WTC11 (cell line): Measurements from ENCODE around the gene CPSF2. TPM values are rescaled to one million over a fixed set of nuclear protein-coding genes. Genes with fewer than 3 reads are reported as not detected.

Source experiments
- ATAC-seq: fragments of 200-7000 bp; cut with Tn5 transposase; 2 replicates; pipeline ENCODE4 v1.10.0; 2021; ENCODE audit warnings: mild to moderate bottlenecking, moderate library complexity
- CTCF ChIA-PET: fragments of 300-600 bp; sonication (Branson Sonifier 250); formaldehyde crosslinking; loops from one replicate; lab custom pipeline; 2021; ENCODE audit warnings: antibody characterized with exemption; lab: Charles Lee
- POLR2A ChIA-PET: fragments of 350-600 bp; sonication (Branson Sonifier 250); formaldehyde crosslinking; loops from one replicate; lab custom pipeline; 2021; ENCODE audit warnings: antibody characterized with exemption; lab: Charles Lee
- DNase-seq: peaks from one replicate; pipeline ENCODE4 v3.0.0; 2021; ENCODE audit warnings: low spot score
- H3K27ac Mint-ChIP-seq: 2 replicates; pipeline ENCODE4 v1.8.0; 2021; ENCODE audit warnings: mixed read lengths
- H3K27me3 Mint-ChIP-seq: 2 replicates; pipeline ENCODE4 v1.8.0; 2021; ENCODE audit warnings: low read depth, mild to moderate bottlenecking, moderate library complexity, mixed read lengths
- H3K36me3 Mint-ChIP-seq: 2 replicates; pipeline ENCODE4 v1.8.0; 2021; ENCODE audit warnings: mixed read lengths
- H3K4me1 Mint-ChIP-seq: 2 replicates; pipeline ENCODE4 v1.8.0; 2022; ENCODE audit warnings: mixed read lengths
- H3K4me3 Mint-ChIP-seq: 2 replicates; pipeline ENCODE4 v1.8.0; 2021; ENCODE audit warnings: mild to moderate bottlenecking, moderate library complexity, mixed read lengths
- H3K9me3 Mint-ChIP-seq: 2 replicates; pipeline ENCODE4 v1.8.0; 2021; ENCODE audit warnings: mixed read lengths
- FOXP1 ChIP-seq: sonication (generic); formaldehyde crosslinking; IDR thresholded peaks from 2 replicates; pipeline ENCODE4 v1.8.0; 2022; ENCODE audit warnings: missing genetic modification reagents, mild to moderate bottlenecking, moderate library complexity, borderline replicate concordance
- MYBL2 ChIP-seq: sonication (generic); formaldehyde crosslinking; IDR thresholded peaks from 2 replicates; pipeline ENCODE4 v1.8.1; 2023; ENCODE audit warnings: mild to moderate bottlenecking, moderate library complexity, missing genetic modification reagents
- NFYB ChIP-seq: sonication (generic); formaldehyde crosslinking; conservative IDR thresholded peaks from 2 replicates; pipeline ENCODE4 v1.8.0; 2022; ENCODE audit warnings: low read depth, missing genetic modification reagents
- NR1H2 ChIP-seq: sonication (generic); formaldehyde crosslinking; IDR thresholded peaks from 2 replicates; pipeline ENCODE4 v1.9.0; 2021; ENCODE audit warnings: mild to moderate bottlenecking, moderate library complexity, missing genetic modification reagents
- OVOL2 ChIP-seq: fragments of 250-450 bp; sonication (Bioruptor Pico); IDR thresholded peaks from 2 replicates; pipeline ENCODE4 v1.9.0; 2021; ENCODE audit warnings: mild to moderate bottlenecking, borderline replicate concordance
- PRRX2 ChIP-seq: fragments of 250-450 bp; sonication (Bioruptor Pico); IDR thresholded peaks from 2 replicates; pipeline ENCODE4 v1.8.0; 2021; ENCODE audit warnings: mild to moderate bottlenecking
- SMAD4 ChIP-seq: sonication (generic); formaldehyde crosslinking; IDR thresholded peaks from 2 replicates; pipeline ENCODE4 v1.8.0; 2022; ENCODE audit warnings: mild to moderate bottlenecking, missing genetic modification reagents
- ZBTB21 ChIP-seq: sonication (generic); formaldehyde crosslinking; IDR thresholded peaks from 2 replicates; pipeline ENCODE4 v1.8.1; 2023; ENCODE audit warnings: mild to moderate bottlenecking, missing genetic modification reagents, borderline replicate concordance
- ZNF138 ChIP-seq: sonication (generic); formaldehyde crosslinking; conservative IDR thresholded peaks from 2 replicates; pipeline ENCODE4 v1.8.1; 2022; ENCODE audit warnings: mild to moderate bottlenecking, moderate library complexity, missing genetic modification reagents
- ZNF219 ChIP-seq: sonication (generic); formaldehyde crosslinking; IDR thresholded peaks from 2 replicates; pipeline ENCODE4 v1.8.0; 2023; ENCODE audit warnings: missing genetic modification reagents, mild to moderate bottlenecking, borderline replicate concordance
- total RNA-seq: library from RNA; stranded (reverse); gene quantifications from 3 replicates; pipeline ENCODE4 v1.2.3, GENCODE V29; 2021
- TF ChIP-seq, protein P1 (sequence below): sonication (generic); formaldehyde crosslinking; IDR thresholded peaks from 2 replicates; pipeline ENCODE4 v1.8.0; 2023; ENCODE audit warnings: missing genetic modification reagents
- TF ChIP-seq, protein P2 (sequence below): sonication (generic); formaldehyde crosslinking; IDR thresholded peaks from 2 replicates; pipeline ENCODE4 v1.8.0; 2023; ENCODE audit warnings: mild to moderate bottlenecking, missing genetic modification reagents
- TF ChIP-seq, protein P3 (sequence below): sonication (generic); formaldehyde crosslinking; conservative IDR thresholded peaks from 2 replicates; pipeline ENCODE4 v1.8.1; 2023; ENCODE audit warnings: mild to moderate bottlenecking, low read depth, missing genetic modification reagents, moderate library complexity
- TF ChIP-seq, protein P4 (sequence below): sonication (generic); formaldehyde crosslinking; IDR thresholded peaks from 2 replicates; pipeline ENCODE4 v1.8.0; 2022; ENCODE audit warnings: missing genetic modification reagents
- TF ChIP-seq, protein P5 (sequence below): sonication (generic); formaldehyde crosslinking; IDR thresholded peaks from 2 replicates; pipeline ENCODE4 v1.8.1; 2022; ENCODE audit warnings: low read depth, missing genetic modification reagents, borderline replicate concordance
- TF ChIP-seq, protein P6 (sequence below): sonication (generic); formaldehyde crosslinking; IDR thresholded peaks from 2 replicates; pipeline ENCODE4 v1.8.0; 2023; ENCODE audit warnings: missing genetic modification reagents, mild to moderate bottlenecking, borderline replicate concordance
- TF ChIP-seq, protein P7 (sequence below): fragments of 250-450 bp; sonication (Bioruptor Pico); IDR thresholded peaks from 2 replicates; pipeline ENCODE4 v2.1.2; 2022; ENCODE audit warnings: mild to moderate bottlenecking, moderate library complexity
- TF ChIP-seq, protein P8 (sequence below): sonication (generic); formaldehyde crosslinking; conservative IDR thresholded peaks from 2 replicates; pipeline ENCODE4 v1.8.1; 2022; ENCODE audit warnings: mild to moderate bottlenecking, missing genetic modification reagents

The CPSF2 gene
- total RNA-seq, 1 experiment from 2014 or later = 109 TPM

DNA sequence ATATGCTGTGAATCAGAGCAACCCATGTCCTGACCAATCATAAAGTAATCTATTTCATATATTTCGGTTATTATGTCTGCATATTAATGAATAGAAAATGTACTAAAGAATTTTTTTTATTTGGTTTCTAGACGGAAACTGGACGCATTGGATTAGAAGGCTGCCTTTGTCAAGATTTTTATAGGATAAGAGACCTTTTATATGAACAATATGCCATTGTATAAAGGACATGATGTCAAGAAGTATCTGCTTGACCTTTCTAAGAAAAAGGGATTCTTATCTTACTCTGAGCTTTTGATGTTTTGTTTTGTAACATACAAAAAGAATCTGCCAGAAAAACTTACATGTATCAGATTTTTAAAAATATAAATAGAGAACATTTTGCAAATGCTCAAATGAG, 39.8 kb downstream of the CPSF2 start:
- Mint-ChIP-seq H3K4me1 (no peaks in the 10 kb centered on the region), H3K36me3 (peaks cover 85% of the 10 kb centered on the region), H3K27ac (no peak overlapping the region), H3K27me3 (no peaks in the 10 kb centered on the region), H3K9me3 (peaks cover 26% of the 10 kb centered on the region), H3K4me3 (no peak overlapping the region)
- ChIA-PET POLR2A (no interaction called here), CTCF (no interaction called here)
- TF ChIP-seq, protein P1, sequence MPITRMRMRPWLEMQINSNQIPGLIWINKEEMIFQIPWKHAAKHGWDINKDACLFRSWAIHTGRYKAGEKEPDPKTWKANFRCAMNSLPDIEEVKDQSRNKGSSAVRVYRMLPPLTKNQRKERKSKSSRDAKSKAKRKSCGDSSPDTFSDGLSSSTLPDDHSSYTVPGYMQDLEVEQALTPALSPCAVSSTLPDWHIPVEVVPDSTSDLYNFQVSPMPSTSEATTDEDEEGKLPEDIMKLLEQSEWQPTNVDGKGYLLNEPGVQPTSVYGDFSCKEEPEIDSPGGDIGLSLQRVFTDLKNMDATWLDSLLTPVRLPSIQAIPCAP = no peak
- no peak for TF ChIP-seq NFYB
- TF ChIP-seq OVOL2 = no peak
- TF ChIP-seq ZNF138 (CRISPR knock-in tag) = no peak
- TF ChIP-seq, protein P2, sequence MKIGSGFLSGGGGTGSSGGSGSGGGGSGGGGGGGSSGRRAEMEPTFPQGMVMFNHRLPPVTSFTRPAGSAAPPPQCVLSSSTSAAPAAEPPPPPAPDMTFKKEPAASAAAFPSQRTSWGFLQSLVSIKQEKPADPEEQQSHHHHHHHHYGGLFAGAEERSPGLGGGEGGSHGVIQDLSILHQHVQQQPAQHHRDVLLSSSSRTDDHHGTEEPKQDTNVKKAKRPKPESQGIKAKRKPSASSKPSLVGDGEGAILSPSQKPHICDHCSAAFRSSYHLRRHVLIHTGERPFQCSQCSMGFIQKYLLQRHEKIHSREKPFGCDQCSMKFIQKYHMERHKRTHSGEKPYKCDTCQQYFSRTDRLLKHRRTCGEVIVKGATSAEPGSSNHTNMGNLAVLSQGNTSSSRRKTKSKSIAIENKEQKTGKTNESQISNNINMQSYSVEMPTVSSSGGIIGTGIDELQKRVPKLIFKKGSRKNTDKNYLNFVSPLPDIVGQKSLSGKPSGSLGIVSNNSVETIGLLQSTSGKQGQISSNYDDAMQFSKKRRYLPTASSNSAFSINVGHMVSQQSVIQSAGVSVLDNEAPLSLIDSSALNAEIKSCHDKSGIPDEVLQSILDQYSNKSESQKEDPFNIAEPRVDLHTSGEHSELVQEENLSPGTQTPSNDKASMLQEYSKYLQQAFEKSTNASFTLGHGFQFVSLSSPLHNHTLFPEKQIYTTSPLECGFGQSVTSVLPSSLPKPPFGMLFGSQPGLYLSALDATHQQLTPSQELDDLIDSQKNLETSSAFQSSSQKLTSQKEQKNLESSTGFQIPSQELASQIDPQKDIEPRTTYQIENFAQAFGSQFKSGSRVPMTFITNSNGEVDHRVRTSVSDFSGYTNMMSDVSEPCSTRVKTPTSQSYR (CRISPR knock-in tag) = no peak
- TF ChIP-seq SMAD4 (CRISPR knock-in tag) = no peak
- no peak for TF ChIP-seq MYBL2
- no peak for TF ChIP-seq NR1H2 (CRISPR knock-in tag)
- TF ChIP-seq, protein P3, sequence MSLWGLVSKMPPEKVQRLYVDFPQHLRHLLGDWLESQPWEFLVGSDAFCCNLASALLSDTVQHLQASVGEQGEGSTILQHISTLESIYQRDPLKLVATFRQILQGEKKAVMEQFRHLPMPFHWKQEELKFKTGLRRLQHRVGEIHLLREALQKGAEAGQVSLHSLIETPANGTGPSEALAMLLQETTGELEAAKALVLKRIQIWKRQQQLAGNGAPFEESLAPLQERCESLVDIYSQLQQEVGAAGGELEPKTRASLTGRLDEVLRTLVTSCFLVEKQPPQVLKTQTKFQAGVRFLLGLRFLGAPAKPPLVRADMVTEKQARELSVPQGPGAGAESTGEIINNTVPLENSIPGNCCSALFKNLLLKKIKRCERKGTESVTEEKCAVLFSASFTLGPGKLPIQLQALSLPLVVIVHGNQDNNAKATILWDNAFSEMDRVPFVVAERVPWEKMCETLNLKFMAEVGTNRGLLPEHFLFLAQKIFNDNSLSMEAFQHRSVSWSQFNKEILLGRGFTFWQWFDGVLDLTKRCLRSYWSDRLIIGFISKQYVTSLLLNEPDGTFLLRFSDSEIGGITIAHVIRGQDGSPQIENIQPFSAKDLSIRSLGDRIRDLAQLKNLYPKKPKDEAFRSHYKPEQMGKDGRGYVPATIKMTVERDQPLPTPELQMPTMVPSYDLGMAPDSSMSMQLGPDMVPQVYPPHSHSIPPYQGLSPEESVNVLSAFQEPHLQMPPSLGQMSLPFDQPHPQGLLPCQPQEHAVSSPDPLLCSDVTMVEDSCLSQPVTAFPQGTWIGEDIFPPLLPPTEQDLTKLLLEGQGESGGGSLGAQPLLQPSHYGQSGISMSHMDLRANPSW (CRISPR knock-in tag) = no peak
- TF ChIP-seq ZBTB21 = no peak
- ATAC-seq (no peak), DNase-seq (no peak)

DNA sequence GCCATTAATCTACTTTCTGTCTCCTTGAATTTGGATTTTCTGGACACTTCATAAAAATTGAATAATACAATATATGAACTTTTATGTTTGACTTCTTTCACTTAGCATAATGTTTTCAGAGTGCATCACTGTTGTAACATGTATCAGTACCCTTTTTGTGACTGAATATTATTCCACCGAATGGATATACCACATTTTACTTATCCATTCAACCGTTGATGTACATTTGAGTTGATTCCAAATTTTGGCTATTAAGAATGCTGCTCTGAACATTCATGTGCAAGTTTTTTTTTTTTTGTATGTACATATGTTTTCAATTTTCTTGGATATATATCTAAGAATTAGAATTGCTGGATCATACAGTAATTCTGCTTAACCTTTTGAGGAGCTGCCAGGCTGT, 43.2 kb downstream of the CPSF2 start:
- Mint-ChIP-seq H3K27me3 (no peaks in the 10 kb centered on the region), H3K27ac (no peak overlapping the region), H3K36me3 (peaks cover 73% of the 10 kb centered on the region), H3K4me1 (no peaks in the 10 kb centered on the region), H3K4me3 (no peak overlapping the region), H3K9me3 (peaks cover 30% of the 10 kb centered on the region)
- no peak for DNase-seq
- ChIA-PET CTCF (no interaction called here), POLR2A (no interaction called here)
- no peak for ATAC-seq
- TF ChIP-seq ZNF219 (CRISPR knock-in tag) (no peak), PRRX2 (CRISPR knock-in tag) (no peak), ZBTB21 (no peak), FOXP1 (no peak)
- TF ChIP-seq, protein P4, sequence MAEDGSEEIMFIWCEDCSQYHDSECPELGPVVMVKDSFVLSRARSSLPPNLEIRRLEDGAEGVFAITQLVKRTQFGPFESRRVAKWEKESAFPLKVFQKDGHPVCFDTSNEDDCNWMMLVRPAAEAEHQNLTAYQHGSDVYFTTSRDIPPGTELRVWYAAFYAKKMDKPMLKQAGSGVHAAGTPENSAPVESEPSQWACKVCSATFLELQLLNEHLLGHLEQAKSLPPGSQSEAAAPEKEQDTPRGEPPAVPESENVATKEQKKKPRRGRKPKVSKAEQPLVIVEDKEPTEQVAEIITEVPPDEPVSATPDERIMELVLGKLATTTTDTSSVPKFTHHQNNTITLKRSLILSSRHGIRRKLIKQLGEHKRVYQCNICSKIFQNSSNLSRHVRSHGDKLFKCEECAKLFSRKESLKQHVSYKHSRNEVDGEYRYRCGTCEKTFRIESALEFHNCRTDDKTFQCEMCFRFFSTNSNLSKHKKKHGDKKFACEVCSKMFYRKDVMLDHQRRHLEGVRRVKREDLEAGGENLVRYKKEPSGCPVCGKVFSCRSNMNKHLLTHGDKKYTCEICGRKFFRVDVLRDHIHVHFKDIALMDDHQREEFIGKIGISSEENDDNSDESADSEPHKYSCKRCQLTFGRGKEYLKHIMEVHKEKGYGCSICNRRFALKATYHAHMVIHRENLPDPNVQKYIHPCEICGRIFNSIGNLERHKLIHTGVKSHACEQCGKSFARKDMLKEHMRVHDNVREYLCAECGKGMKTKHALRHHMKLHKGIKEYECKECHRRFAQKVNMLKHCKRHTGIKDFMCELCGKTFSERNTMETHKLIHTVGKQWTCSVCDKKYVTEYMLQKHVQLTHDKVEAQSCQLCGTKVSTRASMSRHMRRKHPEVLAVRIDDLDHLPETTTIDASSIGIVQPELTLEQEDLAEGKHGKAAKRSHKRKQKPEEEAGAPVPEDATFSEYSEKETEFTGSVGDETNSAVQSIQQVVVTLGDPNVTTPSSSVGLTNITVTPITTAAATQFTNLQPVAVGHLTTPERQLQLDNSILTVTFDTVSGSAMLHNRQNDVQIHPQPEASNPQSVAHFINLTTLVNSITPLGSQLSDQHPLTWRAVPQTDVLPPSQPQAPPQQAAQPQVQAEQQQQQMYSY (CRISPR knock-in tag) = no peak
- TF ChIP-seq, protein P5, sequence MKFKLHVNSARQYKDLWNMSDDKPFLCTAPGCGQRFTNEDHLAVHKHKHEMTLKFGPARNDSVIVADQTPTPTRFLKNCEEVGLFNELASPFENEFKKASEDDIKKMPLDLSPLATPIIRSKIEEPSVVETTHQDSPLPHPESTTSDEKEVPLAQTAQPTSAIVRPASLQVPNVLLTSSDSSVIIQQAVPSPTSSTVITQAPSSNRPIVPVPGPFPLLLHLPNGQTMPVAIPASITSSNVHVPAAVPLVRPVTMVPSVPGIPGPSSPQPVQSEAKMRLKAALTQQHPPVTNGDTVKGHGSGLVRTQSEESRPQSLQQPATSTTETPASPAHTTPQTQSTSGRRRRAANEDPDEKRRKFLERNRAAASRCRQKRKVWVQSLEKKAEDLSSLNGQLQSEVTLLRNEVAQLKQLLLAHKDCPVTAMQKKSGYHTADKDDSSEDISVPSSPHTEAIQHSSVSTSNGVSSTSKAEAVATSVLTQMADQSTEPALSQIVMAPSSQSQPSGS (CRISPR knock-in tag) = no peak
- TF ChIP-seq, protein P6, sequence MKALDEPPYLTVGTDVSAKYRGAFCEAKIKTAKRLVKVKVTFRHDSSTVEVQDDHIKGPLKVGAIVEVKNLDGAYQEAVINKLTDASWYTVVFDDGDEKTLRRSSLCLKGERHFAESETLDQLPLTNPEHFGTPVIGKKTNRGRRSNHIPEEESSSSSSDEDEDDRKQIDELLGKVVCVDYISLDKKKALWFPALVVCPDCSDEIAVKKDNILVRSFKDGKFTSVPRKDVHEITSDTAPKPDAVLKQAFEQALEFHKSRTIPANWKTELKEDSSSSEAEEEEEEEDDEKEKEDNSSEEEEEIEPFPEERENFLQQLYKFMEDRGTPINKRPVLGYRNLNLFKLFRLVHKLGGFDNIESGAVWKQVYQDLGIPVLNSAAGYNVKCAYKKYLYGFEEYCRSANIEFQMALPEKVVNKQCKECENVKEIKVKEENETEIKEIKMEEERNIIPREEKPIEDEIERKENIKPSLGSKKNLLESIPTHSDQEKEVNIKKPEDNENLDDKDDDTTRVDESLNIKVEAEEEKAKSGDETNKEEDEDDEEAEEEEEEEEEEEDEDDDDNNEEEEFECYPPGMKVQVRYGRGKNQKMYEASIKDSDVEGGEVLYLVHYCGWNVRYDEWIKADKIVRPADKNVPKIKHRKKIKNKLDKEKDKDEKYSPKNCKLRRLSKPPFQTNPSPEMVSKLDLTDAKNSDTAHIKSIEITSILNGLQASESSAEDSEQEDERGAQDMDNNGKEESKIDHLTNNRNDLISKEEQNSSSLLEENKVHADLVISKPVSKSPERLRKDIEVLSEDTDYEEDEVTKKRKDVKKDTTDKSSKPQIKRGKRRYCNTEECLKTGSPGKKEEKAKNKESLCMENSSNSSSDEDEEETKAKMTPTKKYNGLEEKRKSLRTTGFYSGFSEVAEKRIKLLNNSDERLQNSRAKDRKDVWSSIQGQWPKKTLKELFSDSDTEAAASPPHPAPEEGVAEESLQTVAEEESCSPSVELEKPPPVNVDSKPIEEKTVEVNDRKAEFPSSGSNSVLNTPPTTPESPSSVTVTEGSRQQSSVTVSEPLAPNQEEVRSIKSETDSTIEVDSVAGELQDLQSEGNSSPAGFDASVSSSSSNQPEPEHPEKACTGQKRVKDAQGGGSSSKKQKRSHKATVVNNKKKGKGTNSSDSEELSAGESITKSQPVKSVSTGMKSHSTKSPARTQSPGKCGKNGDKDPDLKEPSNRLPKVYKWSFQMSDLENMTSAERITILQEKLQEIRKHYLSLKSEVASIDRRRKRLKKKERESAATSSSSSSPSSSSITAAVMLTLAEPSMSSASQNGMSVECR (CRISPR knock-in tag) = no peak
- TF ChIP-seq, protein P7, sequence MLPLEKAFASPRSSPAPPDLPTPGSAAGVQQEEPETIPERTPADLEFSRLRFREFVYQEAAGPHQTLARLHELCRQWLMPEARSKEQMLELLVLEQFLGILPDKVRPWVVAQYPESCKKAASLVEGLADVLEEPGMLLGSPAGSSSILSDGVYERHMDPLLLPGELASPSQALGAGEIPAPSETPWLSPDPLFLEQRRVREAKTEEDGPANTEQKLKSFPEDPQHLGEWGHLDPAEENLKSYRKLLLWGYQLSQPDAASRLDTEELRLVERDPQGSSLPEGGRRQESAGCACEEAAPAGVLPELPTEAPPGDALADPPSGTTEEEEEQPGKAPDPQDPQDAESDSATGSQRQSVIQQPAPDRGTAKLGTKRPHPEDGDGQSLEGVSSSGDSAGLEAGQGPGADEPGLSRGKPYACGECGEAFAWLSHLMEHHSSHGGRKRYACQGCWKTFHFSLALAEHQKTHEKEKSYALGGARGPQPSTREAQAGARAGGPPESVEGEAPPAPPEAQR = no peak
- TF ChIP-seq, protein P8, sequence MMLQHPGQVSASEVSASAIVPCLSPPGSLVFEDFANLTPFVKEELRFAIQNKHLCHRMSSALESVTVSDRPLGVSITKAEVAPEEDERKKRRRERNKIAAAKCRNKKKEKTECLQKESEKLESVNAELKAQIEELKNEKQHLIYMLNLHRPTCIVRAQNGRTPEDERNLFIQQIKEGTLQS (CRISPR knock-in tag) = no peak
